Measurements from ENCODE around the gene FRAT2.

The FRAT2 gene

GRCh38 chr10:97325754-97326153 is 8.8 kb downstream of the FRAT2 start:
- DNase-seq (ENCODE audit: low spot score), result no peak

GRCh38 chr10:97323501-97323900 is 11.0 kb downstream of the FRAT2 start:
- DNase-seq (ENCODE audit: low spot score), result no peak

GRCh38 chr10:97321804-97322190 is 12.7 kb downstream of the FRAT2 start:
- no peak for DNase-seq (ENCODE audit: low spot score)

GRCh38 chr10:97321032-97321803 is 13.3 kb downstream of the FRAT2 start:
- no peak for DNase-seq (ENCODE audit: low spot score)

GRCh38 chr10:97320480-97321031 is 14.0 kb downstream of the FRAT2 start:
- DNase-seq (ENCODE audit: low spot score), result no peak

- DNase-seq (ENCODE audit: low spot score), result peak; percentile 53
These were observed 14.7 kb downstream of the FRAT2 start for GRCh38 chr10:97319671-97320479.

GRCh38 chr10:97318772-97319651 is 15.5 kb downstream of the FRAT2 start, which contains the start of gene FRAT1:
Gene FRAT1, plus strand, starts transcription at chr10:97319271. Its CDS starts 183 bp downstream, at chr10:97319454.
- peak; percentile 85 for DNase-seq (ENCODE audit: low spot score)

- DNase-seq (ENCODE audit: low spot score), result no peak
These were observed 19.9 kb downstream of the FRAT2 start for GRCh38 chr10:97314671-97315070.

- DNase-seq (ENCODE audit: low spot score), result no peak
These were observed 21.6 kb downstream of the FRAT2 start for GRCh38 chr10:97312897-97313296.

- DNase-seq (ENCODE audit: low spot score), result no peak
These were observed 23.4 kb downstream of the FRAT2 start for GRCh38 chr10:97311111-97311626.

- no peak for DNase-seq (ENCODE audit: low spot score)
These were observed 26.4 kb downstream of the FRAT2 start for GRCh38 chr10:97307866-97308780.

GRCh38 chr10:97307441-97307840 is 27.1 kb downstream of the FRAT2 start:
- no peak for DNase-seq (ENCODE audit: low spot score)

GRCh38 chr10:97302088-97302791 is 32.3 kb downstream of the FRAT2 start:
- DNase-seq (ENCODE audit: low spot score), result no peak

GRCh38 chr10:97300980-97301379 is 33.5 kb downstream of the FRAT2 start:
- DNase-seq (ENCODE audit: low spot score), result no peak

- no peak for DNase-seq (ENCODE audit: low spot score)
These were observed 36.3 kb downstream of the FRAT2 start for GRCh38 chr10:97298223-97298571.

- DNase-seq (ENCODE audit: low spot score), result no peak
These were observed 36.8 kb downstream of the FRAT2 start for GRCh38 chr10:97297556-97298222.

GRCh38 chr10:97292862-97293198 is 41.7 kb downstream of the FRAT2 start:
- no peak for DNase-seq (ENCODE audit: low spot score)

- peak; percentile 97 for DNase-seq (ENCODE audit: low spot score)
These were observed 42.2 kb downstream of the FRAT2 start, which contains the start of gene ARHGAP19 for GRCh38 chr10:97292097-97292861. Gene ARHGAP19, minus strand, starts transcription at chr10:97292637. Its CDS starts 10 bp downstream, at chr10:97292627.
